Fibroblast of lung (primary cell): ENCODE data around the gene FOXD4L3. TPM values are rescaled to one million over a fixed set of nuclear protein-coding genes. Genes with fewer than 3 reads are reported as not detected.
"Not testable (repeated sequence)": the region's sequence is repeated elsewhere in the genome, so short reads cannot be mapped to it uniquely, and the experiment has no call there.

ENCODE experiments used
- DNase-seq, 2 donors: peaks; one replicate each; pipeline versions ENCODE4 v3.0.0 to v3.0.0-alpha.2; 2010; ENCODE audit warnings: low read depth in 2 of 2
- H2AFZ ChIP-seq: 2 replicates; pipeline ENCODE4 v1.5.1; 2012; ENCODE audit warnings: low read length, control low read depth, inconsistent platforms
- H3K27ac ChIP-seq: 2 replicates; pipeline ENCODE4 v1.5.1; 2011; ENCODE audit warnings: low read length, control low read depth; ENCODE audit not compliant: insufficient read depth
- H3K27me3 ChIP-seq: 2 replicates; pipeline ENCODE4 v1.5.1; 2011; ENCODE audit warnings: mild to moderate bottlenecking, low read length; ENCODE audit not compliant: control insufficient read depth, insufficient read depth
- H3K36me3 ChIP-seq: 2 replicates; pipeline ENCODE4 v1.5.1; 2011; ENCODE audit warnings: low read length; ENCODE audit not compliant: control insufficient read depth, insufficient read depth
- H3K4me1 ChIP-seq: 2 replicates; pipeline ENCODE4 v1.5.1; 2011; ENCODE audit warnings: low read length; ENCODE audit not compliant: control insufficient read depth, insufficient read depth; ENCODE audit errors: extremely low read depth
- H3K4me2 ChIP-seq: 2 replicates; pipeline ENCODE4 v1.5.1; 2011; ENCODE audit warnings: low read length, control low read depth; ENCODE audit not compliant: insufficient read depth; ENCODE audit errors: extremely low read depth
- H3K4me3 ChIP-seq, 4 experiments: fragments of 200-600 bp in 1 of 4; sonication (generic) in 1 of 4; replicated peaks in 1 of 4; 2 replicates each; pipeline ENCODE4 v1.5.1; 2011 to 2016; ENCODE audit warnings: low read length in 4 of 4, low read depth in 3 of 4, mild to moderate bottlenecking in 3 of 4, control low read depth in 2 of 4, inconsistent platforms in 1 of 4, mixed read lengths in 1 of 4; ENCODE audit not compliant: insufficient read depth in 1 of 4; ENCODE audit errors: control extremely low read depth in 1 of 4
- H3K79me2 ChIP-seq: 2 replicates; pipeline ENCODE4 v1.5.1; 2012; ENCODE audit warnings: mild to moderate bottlenecking, low read length, inconsistent platforms; ENCODE audit not compliant: control insufficient read depth, insufficient read depth
- H3K9ac ChIP-seq: 2 replicates; pipeline ENCODE4 v1.5.1; 2011; ENCODE audit warnings: mild to moderate bottlenecking, low read length, control low read depth; ENCODE audit not compliant: insufficient read depth
- H3K9me3 ChIP-seq: 2 replicates; pipeline ENCODE4 v1.5.1; 2012; ENCODE audit warnings: low read depth, low read length; ENCODE audit not compliant: control insufficient read depth, insufficient read depth
- H4K20me1 ChIP-seq: 2 replicates; pipeline ENCODE4 v1.5.1; 2011; ENCODE audit warnings: low read length; ENCODE audit not compliant: control insufficient read depth, insufficient read depth; ENCODE audit errors: extremely low read depth
- polyA plus RNA-seq, 2 donors: library from polyadenylated mRNA; depleted of rRNA in 1 of 2; stranded (reverse) in 1 of 2; unstranded in 1 of 2; fragments of >200 nt; gene quantifications; 2 replicates each; pipeline ENCODE4 v1.2.1, GENCODE V29; 2011 to 2012; ENCODE audit warnings: missing spikeins in 1 of 2
- total RNA-seq: library from RNA; depleted of rRNA; stranded (reverse); fragments of >200 nt; gene quantifications from 2 replicates; pipeline ENCODE4 v1.2.1, GENCODE V29; 2014

The FOXD4L3 gene
- total and polyA plus RNA-seq, 2 donors (not counting 1 experiment from before 2014, with no cell fraction given), result under 0.01 TPM; not detected in 1

- not testable (repeated sequence) for H3K9ac ChIP-seq, H3K4me1 ChIP-seq, H3K27me3 ChIP-seq, H4K20me1 ChIP-seq, H3K4me2 ChIP-seq, H3K79me2 ChIP-seq, H2AFZ ChIP-seq, H3K27ac ChIP-seq, DNase-seq, H3K9me3 ChIP-seq, H3K4me3 ChIP-seq, H3K36me3 ChIP-seq
Observed at GRCh38 chr9:68307127-68307526, 4.5 kb downstream of the FOXD4L3 start.

- H4K20me1 ChIP-seq, H3K27me3 ChIP-seq, H2AFZ ChIP-seq, H3K27ac ChIP-seq, H3K4me2 ChIP-seq, H3K4me3 ChIP-seq, H3K79me2 ChIP-seq, H3K9ac ChIP-seq, H3K9me3 ChIP-seq, DNase-seq, H3K4me1 ChIP-seq, H3K36me3 ChIP-seq: not testable (repeated sequence)
Observed at GRCh38 chr9:68307654-68308053, 5.0 kb downstream of the FOXD4L3 start.

GRCh38 chr9:68311208-68311607 is 8.5 kb downstream of the FOXD4L3 start:
- not testable (repeated sequence) for H4K20me1 ChIP-seq, H3K4me3 ChIP-seq, H3K79me2 ChIP-seq, H3K9ac ChIP-seq, DNase-seq, H3K27me3 ChIP-seq, H3K9me3 ChIP-seq, H3K4me1 ChIP-seq, H3K4me2 ChIP-seq, H3K27ac ChIP-seq, H3K36me3 ChIP-seq, H2AFZ ChIP-seq

- DNase-seq, H3K4me3 ChIP-seq, H3K36me3 ChIP-seq, H3K27ac ChIP-seq, H4K20me1 ChIP-seq, H3K9me3 ChIP-seq, H2AFZ ChIP-seq, H3K9ac ChIP-seq, H3K79me2 ChIP-seq, H3K4me1 ChIP-seq, H3K4me2 ChIP-seq, H3K27me3 ChIP-seq: not testable (repeated sequence)
Observed at GRCh38 chr9:68318209-68318608, 15.5 kb downstream of the FOXD4L3 start.

GRCh38 chr9:68323749-68324148 is 21.1 kb downstream of the FOXD4L3 start:
- not testable (repeated sequence) for H2AFZ ChIP-seq, H3K4me3 ChIP-seq, H3K36me3 ChIP-seq, DNase-seq, H4K20me1 ChIP-seq, H3K27me3 ChIP-seq, H3K79me2 ChIP-seq, H3K4me1 ChIP-seq, H3K9ac ChIP-seq, H3K4me2 ChIP-seq, H3K27ac ChIP-seq, H3K9me3 ChIP-seq

GRCh38 chr9:68324518-68324917 is 21.9 kb downstream of the FOXD4L3 start:
- H3K9ac ChIP-seq, H3K27me3 ChIP-seq: not testable (repeated sequence)

GRCh38 chr9:68329106-68329505 is 26.4 kb downstream of the FOXD4L3 start:
- not testable (repeated sequence) for H3K27me3 ChIP-seq, H3K4me3 ChIP-seq, H3K4me1 ChIP-seq, H3K4me2 ChIP-seq, H3K9ac ChIP-seq, H3K9me3 ChIP-seq, DNase-seq, H4K20me1 ChIP-seq, H3K27ac ChIP-seq, H2AFZ ChIP-seq, H3K79me2 ChIP-seq, H3K36me3 ChIP-seq

More at GRCh38 chr9:68324518-68324917, 21.9 kb downstream of the FOXD4L3 start:
- H3K36me3 ChIP-seq, H3K9me3 ChIP-seq, H3K79me2 ChIP-seq, H3K4me2 ChIP-seq, H2AFZ ChIP-seq, H4K20me1 ChIP-seq, H3K4me3 ChIP-seq, H3K4me1 ChIP-seq, H3K27ac ChIP-seq, DNase-seq: not testable (repeated sequence)
